ENCODE data around the gene OR2T4.

OR2T4 gene

GRCh38 chr1:248366609-248367008 is 5.1 kb downstream of the OR2T4 start:
- in situ Hi-C loops (cut with MboI; ENCODE audit: low sequenced_read_pairs, unreplicated experiment) = no loop called here
- no peak for DNase-seq (ENCODE audit: low spot score)
- TF ChIP-seq CTCF (IDR thresholded peaks at IDR 0.05; ENCODE audit: borderline replicate concordance, control extremely low read depth, extremely low read depth, insufficient read depth, missing control alignments) = no peak

DNA sequence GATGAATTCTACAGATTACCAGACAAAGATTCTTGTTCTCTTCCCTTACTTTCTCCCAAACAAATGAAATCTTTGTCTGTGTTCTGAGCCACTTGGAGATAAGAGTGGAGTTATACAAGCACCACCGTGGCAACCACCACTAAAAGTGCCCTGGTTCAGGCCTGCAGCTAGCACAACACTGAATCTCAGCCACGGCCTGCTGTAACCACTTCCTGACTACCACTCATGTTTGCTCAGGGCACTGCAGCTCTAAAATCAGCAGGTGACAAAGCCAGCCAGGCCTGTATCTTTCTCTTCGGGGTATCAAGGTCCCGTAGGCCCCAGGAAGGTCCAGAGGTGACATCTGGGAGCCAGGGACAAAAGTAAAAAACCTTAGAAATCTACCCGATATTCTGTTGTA is 10.9 kb downstream of the OR2T4 start:
- TF ChIP-seq CTCF (IDR thresholded peaks at IDR 0.05; ENCODE audit: borderline replicate concordance, control extremely low read depth, extremely low read depth, insufficient read depth, missing control alignments) = no peak
- DNase-seq (ENCODE audit: low spot score) = no peak
- in situ Hi-C loops (cut with MboI; ENCODE audit: low sequenced_read_pairs, unreplicated experiment) = no loop called here

DNA sequence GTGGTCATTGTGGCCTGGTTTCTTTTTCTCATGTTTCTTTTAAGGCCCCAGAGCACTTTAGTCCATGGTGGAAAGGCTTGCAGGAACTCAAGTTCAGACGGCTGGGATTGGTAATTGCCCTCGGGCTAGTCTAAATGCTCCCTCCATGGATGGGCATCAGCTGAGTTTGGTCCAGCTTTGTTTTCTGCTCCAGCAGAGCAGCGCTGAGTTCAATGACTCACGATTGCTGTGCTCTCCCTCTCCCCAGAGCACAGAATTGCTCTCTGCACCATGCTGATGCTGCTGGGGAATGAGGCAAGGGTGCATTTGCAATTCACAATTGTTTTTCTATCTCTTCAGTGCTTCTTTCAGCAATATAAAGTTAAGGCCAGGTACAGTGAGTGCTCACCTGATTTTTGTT is 12.3 kb downstream of the OR2T4 start:
- TF ChIP-seq CTCF (IDR thresholded peaks at IDR 0.05; ENCODE audit: borderline replicate concordance, control extremely low read depth, extremely low read depth, insufficient read depth, missing control alignments) = no peak
- DNase-seq (ENCODE audit: low spot score) = no peak
- in situ Hi-C loops (cut with MboI; ENCODE audit: low sequenced_read_pairs, unreplicated experiment) = no loop called here

- no peak for TF ChIP-seq CTCF (IDR thresholded peaks at IDR 0.05; ENCODE audit: borderline replicate concordance, control extremely low read depth, extremely low read depth, insufficient read depth, missing control alignments)
- in situ Hi-C loops (cut with MboI; ENCODE audit: low sequenced_read_pairs, unreplicated experiment) = no loop called here
- DNase-seq (ENCODE audit: low spot score) = no peak
Measured at GRCh38 chr1:248375446-248375845, 14.0 kb downstream of the OR2T4 start, which contains the start of gene OR2T6. TSS of gene OR2T6 (plus strand) at chr1:248375746. CDS start at chr1:248387609, 11,863 bp downstream.

DNA sequence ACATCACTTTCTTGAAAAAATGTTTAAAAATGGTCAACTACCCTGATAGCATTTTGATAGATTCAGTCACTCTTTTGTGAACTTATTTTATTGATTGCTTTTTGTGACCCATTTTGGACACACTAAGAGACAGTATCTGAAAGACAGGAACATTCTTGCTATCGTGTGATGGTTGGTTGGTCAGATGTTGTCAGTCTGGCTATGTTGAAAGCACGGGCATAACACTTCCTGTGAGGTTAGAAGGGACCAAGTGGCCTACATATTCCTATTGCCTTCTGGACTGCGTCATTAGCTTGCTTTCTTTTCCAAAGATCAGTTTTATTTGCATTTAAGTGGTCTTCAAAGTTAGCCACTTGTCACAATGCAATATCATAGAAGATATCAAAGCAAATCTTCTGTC is 15.5 kb downstream of the OR2T4 start:
- in situ Hi-C loops (cut with MboI; ENCODE audit: low sequenced_read_pairs, unreplicated experiment) = no loop called here
- no peak for DNase-seq (ENCODE audit: low spot score)
- TF ChIP-seq CTCF (IDR thresholded peaks at IDR 0.05; ENCODE audit: borderline replicate concordance, control extremely low read depth, extremely low read depth, insufficient read depth, missing control alignments) = no peak

- no peak for TF ChIP-seq CTCF (IDR thresholded peaks at IDR 0.05; ENCODE audit: borderline replicate concordance, control extremely low read depth, extremely low read depth, insufficient read depth, missing control alignments)
- no peak for DNase-seq (ENCODE audit: low spot score)
- in situ Hi-C loops (cut with MboI; ENCODE audit: low sequenced_read_pairs, unreplicated experiment) = no loop called here
Measured at GRCh38 chr1:248380854-248381253, 19.4 kb downstream of the OR2T4 start.

DNA sequence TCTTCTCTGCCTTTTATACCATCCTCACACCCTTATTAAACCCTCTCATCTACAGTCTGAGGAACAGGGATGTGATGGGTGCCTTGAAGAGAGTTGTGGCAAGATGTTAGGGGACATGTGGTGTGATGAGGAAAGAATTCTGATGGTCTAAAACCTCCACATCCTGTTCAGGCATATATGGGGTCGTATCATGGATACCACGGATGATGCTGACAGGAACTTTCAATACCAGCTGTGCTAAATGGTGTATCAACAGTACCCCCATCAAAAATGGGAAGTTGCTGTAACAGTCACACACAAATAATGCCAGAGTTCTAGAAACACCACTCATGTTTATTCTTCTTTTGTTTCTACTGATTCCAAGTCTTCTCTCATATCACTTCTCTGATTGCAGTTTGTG is 27.0 kb downstream of the OR2T4 start:
- no peak for DNase-seq (ENCODE audit: low spot score)
- in situ Hi-C loops (cut with MboI; ENCODE audit: low sequenced_read_pairs, unreplicated experiment) = no loop called here
- no peak for TF ChIP-seq CTCF (IDR thresholded peaks at IDR 0.05; ENCODE audit: borderline replicate concordance, control extremely low read depth, extremely low read depth, insufficient read depth, missing control alignments)
